ENCODE results near the gene CRKL.
"Not testable (repeated sequence)": the region's sequence is repeated elsewhere in the genome, so short reads cannot be mapped to it uniquely, and the experiment has no call there.

DNA sequence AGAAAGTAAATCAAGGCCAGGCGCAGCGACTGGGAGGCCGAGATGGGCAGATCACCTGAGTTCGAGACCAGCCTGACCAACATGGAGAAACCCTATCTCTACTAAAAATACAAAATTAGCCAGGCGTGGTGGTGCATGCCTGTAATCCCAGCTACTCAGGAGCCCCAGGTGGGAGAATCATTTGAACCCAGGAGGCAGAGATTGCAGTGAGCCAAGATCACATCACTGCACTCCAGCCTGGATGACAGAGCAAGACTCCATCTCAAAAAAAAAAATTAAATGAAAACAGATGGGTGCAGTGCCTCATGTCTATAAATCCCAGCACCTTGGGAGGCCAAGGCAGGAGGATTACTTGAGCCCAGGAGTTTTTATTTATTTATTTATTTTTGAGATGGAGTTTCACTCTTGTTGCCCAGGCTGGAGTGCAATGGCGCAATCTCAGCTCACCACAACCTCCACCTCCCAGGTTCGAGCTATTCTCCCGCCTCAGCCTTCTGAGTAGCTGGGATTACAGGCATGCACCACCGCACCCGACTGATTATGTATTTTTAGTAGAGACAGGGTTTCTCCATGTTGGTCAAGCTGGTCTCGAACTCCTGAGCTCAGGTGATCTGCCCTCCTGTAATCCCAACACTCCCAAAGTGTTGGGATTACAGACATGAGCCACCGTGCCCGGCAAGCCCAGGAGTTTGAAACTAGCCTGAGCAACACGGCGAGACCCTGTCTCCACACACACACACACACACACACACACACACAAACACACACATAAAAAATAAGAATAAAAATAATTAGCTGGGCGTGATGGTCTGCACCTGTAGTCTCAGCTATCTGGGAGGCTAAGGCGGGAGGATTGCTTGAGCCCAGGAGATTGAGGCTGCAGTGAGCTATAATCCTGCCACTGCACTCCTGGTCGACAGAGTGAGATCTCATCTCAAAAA is 15.8 kb upstream of the CRKL start:
- TF ChIP-seq, protein P1, sequence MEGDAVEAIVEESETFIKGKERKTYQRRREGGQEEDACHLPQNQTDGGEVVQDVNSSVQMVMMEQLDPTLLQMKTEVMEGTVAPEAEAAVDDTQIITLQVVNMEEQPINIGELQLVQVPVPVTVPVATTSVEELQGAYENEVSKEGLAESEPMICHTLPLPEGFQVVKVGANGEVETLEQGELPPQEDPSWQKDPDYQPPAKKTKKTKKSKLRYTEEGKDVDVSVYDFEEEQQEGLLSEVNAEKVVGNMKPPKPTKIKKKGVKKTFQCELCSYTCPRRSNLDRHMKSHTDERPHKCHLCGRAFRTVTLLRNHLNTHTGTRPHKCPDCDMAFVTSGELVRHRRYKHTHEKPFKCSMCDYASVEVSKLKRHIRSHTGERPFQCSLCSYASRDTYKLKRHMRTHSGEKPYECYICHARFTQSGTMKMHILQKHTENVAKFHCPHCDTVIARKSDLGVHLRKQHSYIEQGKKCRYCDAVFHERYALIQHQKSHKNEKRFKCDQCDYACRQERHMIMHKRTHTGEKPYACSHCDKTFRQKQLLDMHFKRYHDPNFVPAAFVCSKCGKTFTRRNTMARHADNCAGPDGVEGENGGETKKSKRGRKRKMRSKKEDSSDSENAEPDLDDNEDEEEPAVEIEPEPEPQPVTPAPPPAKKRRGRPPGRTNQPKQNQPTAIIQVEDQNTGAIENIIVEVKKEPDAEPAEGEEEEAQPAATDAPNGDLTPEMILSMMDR (IDR thresholded peaks at IDR 0.05; ENCODE audit: low read depth, low read length) = not testable (repeated sequence)
- not testable (repeated sequence) for TF ChIP-seq EZH2phosphoT487 (IDR thresholded peaks at IDR 0.05; ENCODE audit: low read depth)
